VCaP (cell line): Measurements from ENCODE around the gene DCBLD2.
A peak's percentile ranks its signal among the peaks of the same experiment; 100 is the strongest.

Experiments
- H3K27ac ChIP-seq: fragments of 450-650 bp; 2 replicates; pipeline ENCODE4 v1.5.1; 2017
- TF ChIP-seq, protein P1 (sequence below): fragments of 450-650 bp; conservative IDR thresholded peaks from 2 replicates; pipeline ENCODE4 v1.5.1; 2017; ENCODE audit warnings: mild to moderate bottlenecking, moderate library complexity

Gene DCBLD2

DNA sequence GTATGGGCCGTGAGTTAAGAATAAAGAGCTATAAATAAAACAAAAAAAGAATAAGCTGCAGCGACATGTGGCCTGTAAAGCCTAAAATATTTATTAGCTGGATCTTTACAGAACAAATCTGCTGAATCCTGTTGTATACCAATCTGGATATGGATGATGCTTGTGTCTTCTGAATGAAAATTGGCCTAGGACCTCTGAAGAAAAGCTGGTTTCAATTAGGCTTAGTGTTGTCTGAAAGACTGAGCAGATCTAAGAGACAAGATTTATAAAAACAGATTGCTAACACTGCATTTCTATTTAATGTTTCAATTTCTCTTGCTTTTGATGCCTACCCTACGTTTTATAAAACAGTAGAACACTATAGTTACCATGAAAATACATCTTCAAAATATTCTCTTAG is 80.4 kb downstream of the DCBLD2 start:
- TF ChIP-seq, protein P1, sequence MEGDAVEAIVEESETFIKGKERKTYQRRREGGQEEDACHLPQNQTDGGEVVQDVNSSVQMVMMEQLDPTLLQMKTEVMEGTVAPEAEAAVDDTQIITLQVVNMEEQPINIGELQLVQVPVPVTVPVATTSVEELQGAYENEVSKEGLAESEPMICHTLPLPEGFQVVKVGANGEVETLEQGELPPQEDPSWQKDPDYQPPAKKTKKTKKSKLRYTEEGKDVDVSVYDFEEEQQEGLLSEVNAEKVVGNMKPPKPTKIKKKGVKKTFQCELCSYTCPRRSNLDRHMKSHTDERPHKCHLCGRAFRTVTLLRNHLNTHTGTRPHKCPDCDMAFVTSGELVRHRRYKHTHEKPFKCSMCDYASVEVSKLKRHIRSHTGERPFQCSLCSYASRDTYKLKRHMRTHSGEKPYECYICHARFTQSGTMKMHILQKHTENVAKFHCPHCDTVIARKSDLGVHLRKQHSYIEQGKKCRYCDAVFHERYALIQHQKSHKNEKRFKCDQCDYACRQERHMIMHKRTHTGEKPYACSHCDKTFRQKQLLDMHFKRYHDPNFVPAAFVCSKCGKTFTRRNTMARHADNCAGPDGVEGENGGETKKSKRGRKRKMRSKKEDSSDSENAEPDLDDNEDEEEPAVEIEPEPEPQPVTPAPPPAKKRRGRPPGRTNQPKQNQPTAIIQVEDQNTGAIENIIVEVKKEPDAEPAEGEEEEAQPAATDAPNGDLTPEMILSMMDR: no peak
- no peak overlapping the region for H3K27ac ChIP-seq

DNA sequence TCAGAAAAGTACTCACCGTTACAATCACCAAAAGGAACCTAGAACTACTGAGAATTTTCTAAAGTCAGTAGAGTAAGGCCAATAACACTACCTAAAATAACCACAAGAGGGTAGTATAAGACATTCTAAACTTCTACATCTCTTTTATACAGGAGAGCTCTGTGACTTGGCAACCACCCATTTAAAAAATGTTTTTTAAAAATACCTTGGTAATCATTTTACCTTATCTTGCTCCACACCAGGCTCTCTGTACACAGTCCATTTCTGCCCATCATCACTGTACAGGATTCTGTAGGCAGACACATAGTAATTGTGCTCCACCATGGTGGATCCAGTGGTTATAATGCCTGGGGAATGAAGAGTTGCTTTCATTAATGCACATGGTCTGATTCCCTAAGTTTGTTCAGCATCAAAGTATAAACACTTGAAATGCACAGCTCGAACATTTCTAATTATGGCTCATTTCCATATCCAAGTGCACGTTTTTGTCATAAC is 83.9 kb downstream of the DCBLD2 start:
- H3K27ac ChIP-seq: no peak overlapping the region
- TF ChIP-seq, protein P1: peak; percentile 75

DNA sequence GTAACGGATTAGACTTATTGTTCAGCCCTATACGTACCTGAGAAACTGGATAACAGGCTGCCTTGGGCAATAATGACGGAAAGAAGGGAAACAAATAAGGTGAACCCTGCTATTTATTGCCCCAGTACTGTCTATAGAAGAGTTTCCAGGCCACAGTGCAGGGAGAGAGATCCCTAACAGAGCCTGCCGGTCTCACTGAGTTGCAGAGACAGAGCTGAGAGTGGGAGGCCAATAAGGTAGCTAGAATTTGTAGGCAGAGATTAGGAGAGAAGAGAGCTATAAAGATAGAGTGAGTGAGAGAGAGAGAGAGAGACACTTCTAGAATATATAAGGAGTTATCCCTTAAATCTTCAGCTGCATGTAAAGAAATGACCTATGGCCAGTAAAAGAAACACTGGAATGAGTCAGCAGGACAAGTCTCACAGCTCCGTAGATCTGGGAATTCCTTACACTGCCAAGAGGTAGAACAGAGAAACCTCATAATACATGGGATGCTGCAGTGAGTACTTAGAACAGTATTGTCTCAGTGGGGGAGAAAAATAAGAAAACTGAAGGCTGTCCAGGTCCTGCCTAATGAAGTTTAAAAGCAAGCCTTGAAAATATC is 86.6 kb downstream of the DCBLD2 start:
- TF ChIP-seq, protein P1: no peak
- H3K27ac ChIP-seq: no peak overlapping the region

DNA sequence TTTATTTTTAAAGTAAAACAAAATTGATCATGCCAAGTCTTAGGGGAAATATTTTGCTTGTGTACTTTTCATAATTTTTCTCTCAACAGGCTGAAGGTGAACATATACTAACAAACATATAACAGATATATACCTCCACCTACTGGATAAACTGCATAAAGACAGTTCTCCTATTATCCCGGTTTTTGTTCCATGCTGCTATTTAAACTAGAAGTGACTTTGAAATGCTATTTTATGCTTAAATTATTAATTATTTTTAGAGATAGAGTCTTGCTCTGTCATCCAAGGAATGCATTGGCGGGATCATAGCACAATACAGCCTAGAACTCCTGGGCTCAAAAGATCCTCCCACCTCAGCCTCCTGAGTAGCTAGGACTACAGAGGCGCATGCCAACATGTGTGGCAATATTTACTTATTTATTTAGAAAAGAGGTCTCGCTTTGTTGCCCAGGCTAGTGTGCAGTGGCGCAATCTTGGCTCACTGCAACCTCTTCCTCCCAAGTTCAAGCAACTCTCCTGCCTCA is 88.6 kb downstream of the DCBLD2 start:
- TF ChIP-seq, protein P1: peak; percentile 73
- no peak overlapping the region for H3K27ac ChIP-seq

DNA sequence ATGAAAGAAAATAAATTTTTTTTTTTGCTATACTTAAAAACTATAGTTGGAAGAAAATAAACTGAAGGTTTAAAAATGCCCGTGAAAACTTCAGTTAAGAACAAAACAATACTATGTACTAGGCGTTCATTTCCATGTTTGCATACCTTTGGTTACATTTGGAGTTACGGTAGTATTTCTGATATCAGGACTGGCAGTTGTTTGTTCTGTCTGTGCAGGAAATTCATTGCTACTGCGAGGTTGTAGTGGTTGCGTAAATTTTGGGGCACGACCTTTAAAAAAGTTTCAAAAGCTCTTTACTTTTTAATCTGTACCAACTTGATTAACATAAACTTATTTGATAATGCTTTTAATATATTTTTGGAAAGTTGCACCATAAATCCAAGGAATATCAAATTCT is 90.4 kb downstream of the DCBLD2 start:
- TF ChIP-seq, protein P1: no peak
- no peak overlapping the region for H3K27ac ChIP-seq

DNA sequence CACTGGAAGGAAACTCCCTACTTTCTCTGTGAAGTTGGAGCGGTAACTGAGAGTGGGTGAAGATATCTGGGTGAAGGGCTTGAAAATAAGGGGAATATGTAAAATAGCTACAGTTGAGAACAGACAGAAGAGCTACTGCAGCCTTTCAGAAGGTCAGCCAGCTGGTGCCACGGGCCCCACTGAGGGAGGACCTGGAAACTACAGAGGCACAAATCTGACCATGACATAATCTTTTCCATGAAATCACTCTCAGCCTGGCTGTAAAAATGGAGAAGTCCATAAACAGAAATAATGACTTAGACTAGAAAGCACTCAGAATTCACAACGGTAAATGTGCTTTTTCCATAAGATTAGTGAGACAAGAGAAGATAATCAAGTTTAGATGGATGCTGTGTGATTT is 91.9 kb downstream of the DCBLD2 start:
- TF ChIP-seq, protein P1: no peak
- no peak overlapping the region for H3K27ac ChIP-seq

DNA sequence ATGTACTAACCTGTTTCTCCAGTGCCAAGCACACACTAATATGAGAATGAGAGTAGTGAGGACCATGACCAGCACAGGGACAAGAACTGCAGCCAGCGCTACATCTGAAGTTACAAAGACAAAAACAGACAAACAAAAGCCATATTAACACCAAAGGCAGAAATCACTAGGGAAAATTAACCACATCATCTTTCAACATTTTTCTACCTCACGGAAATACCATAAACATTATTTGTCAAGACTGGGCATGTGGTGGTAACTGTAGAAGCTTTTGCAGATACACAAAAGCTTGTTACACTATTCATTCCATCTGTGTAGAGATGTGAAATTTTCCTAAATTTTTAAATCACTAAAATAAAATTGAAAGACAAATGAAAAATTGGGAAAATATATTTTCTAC is 93.4 kb downstream of the DCBLD2 start:
- H3K27ac ChIP-seq: no peak overlapping the region
- TF ChIP-seq, protein P1: no peak
